Measurements from ENCODE around the gene PTPRD.

PTPRD gene

DNA sequence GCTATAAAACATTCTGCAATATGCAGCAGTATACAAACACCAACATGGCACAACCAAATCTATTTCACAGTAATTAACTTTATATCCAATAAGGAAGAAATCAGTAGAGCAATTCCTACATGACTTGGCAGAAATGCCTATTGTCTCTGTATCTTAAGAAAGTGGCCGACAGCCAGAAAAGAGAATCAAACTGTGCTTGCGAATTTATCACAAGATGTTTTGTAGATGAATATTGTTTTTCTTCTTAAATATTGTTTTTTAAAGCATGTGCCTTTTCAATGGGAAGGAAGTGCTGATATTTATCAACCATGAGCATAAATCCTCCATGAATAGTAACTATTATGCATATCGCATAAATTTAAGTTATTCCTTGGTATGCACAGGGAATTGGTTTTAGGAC is 2311.5 kb downstream of the PTPRD start:
- Histone ChIP-seq H2AFZ (ENCODE audit: low read depth, low read length, severe bottlenecking) (no peak overlapping the region), H3F3A (ENCODE audit: insufficient read depth) (no peaks in the 10 kb centered on the region), H3K36me3 (ENCODE audit: low read length) (no peaks in the 10 kb centered on the region), H3K27me3 (ENCODE audit: low read length) (no peaks in the 10 kb centered on the region), H3K9me2 (replicated peaks; ENCODE audit: insufficient read depth, low read length) (no peaks in the 10 kb centered on the region), H3K4me2 (ENCODE audit: low read depth, low read length, poor library complexity, severe bottlenecking) (no peak overlapping the region), H3K27ac (ENCODE audit: low read depth, low read length) (no peak overlapping the region), H4K20me1 (ENCODE audit: low read depth, low read length) (no peaks in the 10 kb centered on the region), H3K9me3 (ENCODE audit: insufficient read depth, low read length) (no peaks in the 10 kb centered on the region), H3K4me3 (ENCODE audit: insufficient read depth, low read length, poor library complexity, severe bottlenecking) (no peak overlapping the region), H3K79me2 (ENCODE audit: insufficient read depth, low read length) (no peaks in the 10 kb centered on the region), H3K9ac (ENCODE audit: low read length) (no peak overlapping the region)
- no peak for TF ChIP-seq EZH2phosphoT487 (conservative IDR thresholded peaks at IDR 0.05; ENCODE audit: low read length)
- TF ChIP-seq, protein P1, sequence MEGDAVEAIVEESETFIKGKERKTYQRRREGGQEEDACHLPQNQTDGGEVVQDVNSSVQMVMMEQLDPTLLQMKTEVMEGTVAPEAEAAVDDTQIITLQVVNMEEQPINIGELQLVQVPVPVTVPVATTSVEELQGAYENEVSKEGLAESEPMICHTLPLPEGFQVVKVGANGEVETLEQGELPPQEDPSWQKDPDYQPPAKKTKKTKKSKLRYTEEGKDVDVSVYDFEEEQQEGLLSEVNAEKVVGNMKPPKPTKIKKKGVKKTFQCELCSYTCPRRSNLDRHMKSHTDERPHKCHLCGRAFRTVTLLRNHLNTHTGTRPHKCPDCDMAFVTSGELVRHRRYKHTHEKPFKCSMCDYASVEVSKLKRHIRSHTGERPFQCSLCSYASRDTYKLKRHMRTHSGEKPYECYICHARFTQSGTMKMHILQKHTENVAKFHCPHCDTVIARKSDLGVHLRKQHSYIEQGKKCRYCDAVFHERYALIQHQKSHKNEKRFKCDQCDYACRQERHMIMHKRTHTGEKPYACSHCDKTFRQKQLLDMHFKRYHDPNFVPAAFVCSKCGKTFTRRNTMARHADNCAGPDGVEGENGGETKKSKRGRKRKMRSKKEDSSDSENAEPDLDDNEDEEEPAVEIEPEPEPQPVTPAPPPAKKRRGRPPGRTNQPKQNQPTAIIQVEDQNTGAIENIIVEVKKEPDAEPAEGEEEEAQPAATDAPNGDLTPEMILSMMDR (IDR thresholded peaks at IDR 0.05; ENCODE audit: insufficient read depth, low read length, poor library complexity, severe bottlenecking) = no peak

DNA sequence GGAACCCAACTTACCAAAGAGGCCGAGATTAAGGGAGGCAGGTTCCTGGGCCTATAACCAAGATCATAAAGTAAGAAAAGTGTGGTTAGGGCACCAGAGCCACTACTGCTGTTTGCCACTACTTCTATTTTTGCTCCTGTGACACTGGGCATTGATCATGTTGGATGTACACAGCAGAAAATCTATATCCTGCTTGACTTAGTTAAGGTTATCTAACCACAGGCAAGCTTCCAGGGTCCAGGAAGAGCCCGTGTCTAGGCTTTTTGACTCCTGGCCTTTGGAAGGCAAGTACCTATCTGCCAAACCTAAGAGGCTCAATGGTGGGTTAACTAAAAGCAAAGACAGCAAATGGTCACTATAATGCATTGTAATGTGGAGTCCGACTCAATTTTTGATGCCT is 2315.8 kb downstream of the PTPRD start:
- Histone ChIP-seq H3K9ac (ENCODE audit: low read length) (no peak overlapping the region), H4K20me1 (ENCODE audit: low read depth, low read length) (no peaks in the 10 kb centered on the region), H2AFZ (ENCODE audit: low read depth, low read length, severe bottlenecking) (no peak overlapping the region), H3F3A (ENCODE audit: insufficient read depth) (no peaks in the 10 kb centered on the region), H3K9me2 (replicated peaks; ENCODE audit: insufficient read depth, low read length) (no peaks in the 10 kb centered on the region), H3K9me3 (ENCODE audit: insufficient read depth, low read length) (no peaks in the 10 kb centered on the region), H3K79me2 (ENCODE audit: insufficient read depth, low read length) (no peaks in the 10 kb centered on the region), H3K4me3 (ENCODE audit: insufficient read depth, low read length, poor library complexity, severe bottlenecking) (no peak overlapping the region), H3K27ac (ENCODE audit: low read depth, low read length) (no peak overlapping the region), H3K27me3 (ENCODE audit: low read length) (no peaks in the 10 kb centered on the region), H3K4me2 (ENCODE audit: low read depth, low read length, poor library complexity, severe bottlenecking) (no peak overlapping the region), H3K36me3 (ENCODE audit: low read length) (no peaks in the 10 kb centered on the region)
- TF ChIP-seq EZH2phosphoT487 (conservative IDR thresholded peaks at IDR 0.05; ENCODE audit: low read length) = no peak
- TF ChIP-seq, protein P1 (IDR thresholded peaks at IDR 0.05; ENCODE audit: insufficient read depth, low read length, poor library complexity, severe bottlenecking) = no peak

- Histone ChIP-seq H3K9me2 (replicated peaks; ENCODE audit: insufficient read depth, low read length) (no peaks in the 10 kb centered on the region), H3K27ac (ENCODE audit: low read depth, low read length) (no peak overlapping the region), H3K4me3 (ENCODE audit: insufficient read depth, low read length, poor library complexity, severe bottlenecking) (no peak overlapping the region), H2AFZ (ENCODE audit: low read depth, low read length, severe bottlenecking) (no peak overlapping the region), H4K20me1 (ENCODE audit: low read depth, low read length) (no peaks in the 10 kb centered on the region), H3K9ac (ENCODE audit: low read length) (no peak overlapping the region), H3K9me3 (ENCODE audit: insufficient read depth, low read length) (no peaks in the 10 kb centered on the region), H3K36me3 (ENCODE audit: low read length) (no peaks in the 10 kb centered on the region), H3K4me2 (ENCODE audit: low read depth, low read length, poor library complexity, severe bottlenecking) (no peak overlapping the region), H3K79me2 (ENCODE audit: insufficient read depth, low read length) (no peaks in the 10 kb centered on the region), H3F3A (ENCODE audit: insufficient read depth) (no peaks in the 10 kb centered on the region), H3K27me3 (ENCODE audit: low read length) (no peaks in the 10 kb centered on the region)
- TF ChIP-seq EZH2phosphoT487 (conservative IDR thresholded peaks at IDR 0.05; ENCODE audit: low read length) = no peak
- TF ChIP-seq, protein P1 (IDR thresholded peaks at IDR 0.05; ENCODE audit: insufficient read depth, low read length, poor library complexity, severe bottlenecking) = no peak
Observed at GRCh38 chr9:8292657-8293056, 2320.1 kb downstream of the PTPRD start.
